ENCODE results near the gene RNF5.
A peak's percentile ranks its signal among the peaks of the same experiment; 100 is the strongest.

Gene RNF5

DNA sequence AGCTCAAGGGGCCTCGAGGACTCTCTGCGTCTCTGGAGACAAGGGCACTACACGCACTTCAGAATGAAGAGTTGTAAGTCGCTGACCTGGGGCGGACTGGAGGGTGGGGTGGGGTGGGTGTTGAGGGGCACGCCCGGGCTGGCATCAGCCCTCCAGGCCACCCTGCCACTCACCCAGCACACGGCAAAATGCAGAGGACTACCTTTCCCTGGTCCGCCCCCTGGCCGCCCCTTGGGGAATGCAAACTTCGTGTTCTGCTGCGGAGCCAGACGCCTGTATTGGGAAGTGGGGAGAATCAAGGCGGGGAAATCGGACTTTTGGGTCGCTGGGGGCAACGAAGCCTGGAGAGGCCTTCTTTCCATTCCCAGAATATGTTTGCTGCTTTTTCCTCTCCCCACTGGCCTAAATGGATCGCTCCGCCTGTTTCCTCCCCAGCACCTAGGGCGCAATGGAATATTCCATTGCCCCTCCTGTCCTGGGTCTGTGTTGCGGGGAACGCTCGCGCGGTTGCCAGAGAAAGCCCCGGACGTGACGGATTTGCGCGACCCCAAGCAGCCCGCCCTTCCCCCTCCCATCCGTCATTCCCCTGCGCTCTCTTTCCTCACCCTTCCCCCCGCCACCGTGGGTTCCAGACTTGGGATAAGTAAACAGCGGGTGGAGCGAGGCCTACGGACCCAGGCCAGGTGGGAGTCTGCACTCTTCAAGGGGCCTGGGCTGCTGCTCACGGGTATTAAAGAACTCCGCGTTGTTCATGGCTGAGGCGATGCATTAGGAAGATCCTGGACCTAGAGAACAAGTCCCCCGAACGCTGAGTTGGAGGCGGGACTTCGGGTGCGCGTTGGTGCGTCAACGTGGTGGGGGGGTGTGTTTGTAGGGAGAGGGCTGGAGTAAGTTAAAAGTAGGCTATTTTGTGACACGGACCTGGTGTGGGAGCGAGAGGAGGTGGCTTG is 24.4 kb upstream of the RNF5 start, which contains the start of gene PPT2:
Gene PPT2 (plus strand): TSS at position 578 of the 950 bp plus-strand sequence. CDS start 454 bp downstream, outside the sequence.
- 0 out of 2 replicates have a peak, but pooled peaks cover 4% of the 10 kb centered on the region for H3K4me1 ChIP-seq (ENCODE audit: low read length)
- peak within 1 kb of the TSS; percentile 44; the same call in 1 of the 2 replicates for H3K9ac ChIP-seq (ENCODE audit: low read length)
- H3K27ac ChIP-seq (ENCODE audit: low read length) = no peak within 1 kb of the TSS
- H3K36me3 ChIP-seq (replicated peaks; ENCODE audit: insufficient read depth, low read length) = no peaks in the 10 kb centered on the region
- no peaks in the 10 kb centered on the region for H3F3A ChIP-seq (ENCODE audit: insufficient read depth, low read length)
- peaks cover 51% of the 10 kb centered on the region for H3K27me3 ChIP-seq (replicated peaks; ENCODE audit: insufficient read depth, low read length)
- H3K4me3 ChIP-seq (ENCODE audit: low read length) = peak within 1 kb of the TSS; percentile 79
- DNase-seq = peak; percentile 11
- no peak for TF ChIP-seq EZH2phosphoT487 (IDR thresholded peaks at IDR 0.05; ENCODE audit: low read length)
- TF ChIP-seq, protein P1, sequence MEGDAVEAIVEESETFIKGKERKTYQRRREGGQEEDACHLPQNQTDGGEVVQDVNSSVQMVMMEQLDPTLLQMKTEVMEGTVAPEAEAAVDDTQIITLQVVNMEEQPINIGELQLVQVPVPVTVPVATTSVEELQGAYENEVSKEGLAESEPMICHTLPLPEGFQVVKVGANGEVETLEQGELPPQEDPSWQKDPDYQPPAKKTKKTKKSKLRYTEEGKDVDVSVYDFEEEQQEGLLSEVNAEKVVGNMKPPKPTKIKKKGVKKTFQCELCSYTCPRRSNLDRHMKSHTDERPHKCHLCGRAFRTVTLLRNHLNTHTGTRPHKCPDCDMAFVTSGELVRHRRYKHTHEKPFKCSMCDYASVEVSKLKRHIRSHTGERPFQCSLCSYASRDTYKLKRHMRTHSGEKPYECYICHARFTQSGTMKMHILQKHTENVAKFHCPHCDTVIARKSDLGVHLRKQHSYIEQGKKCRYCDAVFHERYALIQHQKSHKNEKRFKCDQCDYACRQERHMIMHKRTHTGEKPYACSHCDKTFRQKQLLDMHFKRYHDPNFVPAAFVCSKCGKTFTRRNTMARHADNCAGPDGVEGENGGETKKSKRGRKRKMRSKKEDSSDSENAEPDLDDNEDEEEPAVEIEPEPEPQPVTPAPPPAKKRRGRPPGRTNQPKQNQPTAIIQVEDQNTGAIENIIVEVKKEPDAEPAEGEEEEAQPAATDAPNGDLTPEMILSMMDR (IDR thresholded peaks at IDR 0.05; ENCODE audit: low read length) = no peak
- TF ChIP-seq EZH2 (optimal IDR thresholded peaks at IDR 0.05; ENCODE audit: low read depth, low read length) = no peak
- H3K4me2 ChIP-seq (ENCODE audit: low read depth, low read length) = peak within 1 kb of the TSS; percentile 99
- H4K20me1 ChIP-seq (ENCODE audit: insufficient read depth, low read length) = no peaks in the 10 kb centered on the region
- H3K9me3 ChIP-seq (replicated peaks; ENCODE audit: insufficient read depth, low read length) = no peaks in the 10 kb centered on the region
- H3K9me2 ChIP-seq (replicated peaks; ENCODE audit: insufficient read depth, low read length) = no peaks in the 10 kb centered on the region
- peak within 1 kb of the TSS; percentile 98 for H2AFZ ChIP-seq (ENCODE audit: low read length)
- H3K79me2 ChIP-seq (ENCODE audit: low read length) = no peaks in the 10 kb centered on the region

- Histone ChIP-seq H3K4me3 (ENCODE audit: low read length) (peak overlapping the region; percentile 79), H3F3A (ENCODE audit: insufficient read depth, low read length) (no peaks in the 10 kb centered on the region), H3K4me2 (ENCODE audit: low read depth, low read length) (peak overlapping the region; percentile 99), H3K9me2 (replicated peaks; ENCODE audit: insufficient read depth, low read length) (no peaks in the 10 kb centered on the region), H3K9ac (ENCODE audit: low read length) (peak overlapping the region; percentile 44; the same call in 1 of the 2 replicates), H3K27ac (ENCODE audit: low read length) (no peak overlapping the region), H3K9me3 (replicated peaks; ENCODE audit: insufficient read depth, low read length) (no peaks in the 10 kb centered on the region), H3K79me2 (ENCODE audit: low read length) (no peaks in the 10 kb centered on the region), H4K20me1 (ENCODE audit: insufficient read depth, low read length) (no peaks in the 10 kb centered on the region), H3K36me3 (replicated peaks; ENCODE audit: insufficient read depth, low read length) (no peaks in the 10 kb centered on the region), H3K27me3 (replicated peaks; ENCODE audit: insufficient read depth, low read length) (peaks cover 43% of the 10 kb centered on the region), H3K4me1 (ENCODE audit: low read length) (0 out of 2 replicates have a peak, but pooled peaks cover 4% of the 10 kb centered on the region), H2AFZ (ENCODE audit: low read length) (peak overlapping the region; percentile 98)
- DNase-seq = peak; percentile 74
- no peak for TF ChIP-seq EZH2 (optimal IDR thresholded peaks at IDR 0.05; ENCODE audit: low read depth, low read length)
- TF ChIP-seq EZH2phosphoT487 (IDR thresholded peaks at IDR 0.05; ENCODE audit: low read length) = no peak
- TF ChIP-seq, protein P1 (IDR thresholded peaks at IDR 0.05; ENCODE audit: low read length) = peak; percentile 67
Observed at GRCh38 chr6:32154514-32155161, 23.6 kb upstream of the RNF5 start.

DNA sequence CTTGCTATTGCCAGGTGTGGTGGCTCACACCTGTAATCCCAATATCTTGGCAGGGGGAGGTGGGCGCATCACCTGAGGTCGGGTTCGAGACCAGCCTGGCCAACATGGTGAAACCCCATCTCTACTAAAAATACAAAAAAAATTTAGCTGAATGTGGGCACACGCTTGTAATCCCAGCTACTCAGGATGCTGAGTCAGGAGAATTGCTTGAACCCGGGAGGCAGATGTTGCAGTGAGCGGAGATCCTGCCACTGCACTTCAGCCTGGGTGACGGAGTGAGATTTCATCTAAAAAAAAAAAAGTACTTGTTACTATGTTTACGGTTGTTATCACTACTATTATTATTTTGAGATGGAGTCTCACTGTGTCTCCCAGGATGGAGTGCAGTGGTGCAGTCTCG is 21.3 kb upstream of the RNF5 start:
- Histone ChIP-seq H3K36me3 (replicated peaks; ENCODE audit: insufficient read depth, low read length) (no peaks in the 10 kb centered on the region), H3K9ac (ENCODE audit: low read length) (no peak overlapping the region), H3K4me2 (ENCODE audit: low read depth, low read length) (no peak overlapping the region), H3K79me2 (ENCODE audit: low read length) (no peaks in the 10 kb centered on the region), H3K9me2 (replicated peaks; ENCODE audit: insufficient read depth, low read length) (no peaks in the 10 kb centered on the region), H3K27ac (ENCODE audit: low read length) (no peak overlapping the region), H3K27me3 (replicated peaks; ENCODE audit: insufficient read depth, low read length) (peaks cover 24% of the 10 kb centered on the region), H4K20me1 (ENCODE audit: insufficient read depth, low read length) (no peaks in the 10 kb centered on the region), H3K9me3 (replicated peaks; ENCODE audit: insufficient read depth, low read length) (no peaks in the 10 kb centered on the region), H3K4me1 (ENCODE audit: low read length) (0 out of 2 replicates have a peak, but pooled peaks cover 4% of the 10 kb centered on the region), H3F3A (ENCODE audit: insufficient read depth, low read length) (no peaks in the 10 kb centered on the region), H3K4me3 (ENCODE audit: low read length) (no peak overlapping the region), H2AFZ (ENCODE audit: low read length) (no peak overlapping the region)
- TF ChIP-seq, protein P1 (IDR thresholded peaks at IDR 0.05; ENCODE audit: low read length) = no peak
- TF ChIP-seq EZH2phosphoT487 (IDR thresholded peaks at IDR 0.05; ENCODE audit: low read length) = no peak
- no peak for TF ChIP-seq EZH2 (optimal IDR thresholded peaks at IDR 0.05; ENCODE audit: low read depth, low read length)
- DNase-seq = no peak

Measured in MM.1S (cell line).